Neutrophil (primary cell): ENCODE data around the gene RSRC1.

ENCODE experiments used
- H3K27ac ChIP-seq: fragments of 200-600 bp; sonication (generic); 2 replicates; pipeline ENCODE4 v1.5.1; 2016; ENCODE audit warnings: mild to moderate bottlenecking, moderate library complexity
- H3K27me3 ChIP-seq: fragments of 200-600 bp; sonication (generic); 2 replicates; pipeline ENCODE4 v1.6.0; 2016; ENCODE audit warnings: mild to moderate bottlenecking
- H3K36me3 ChIP-seq: fragments of 200-600 bp; sonication (generic); 2 replicates; pipeline ENCODE4 v1.5.1; 2017
- H3K4me1 ChIP-seq, 2 experiments: fragments of 200-600 bp in 1 of 2; sonication (generic) in 1 of 2; 1 replicate in 1 of 2; 2 replicates in 1 of 2; pipeline versions ENCODE4 v1.5.1 to v1.6.1; 2013 to 2016; ENCODE audit warnings: low read depth in 1 of 2, low read length in 1 of 2, mild to moderate bottlenecking in 1 of 2, moderate library complexity in 1 of 2; ENCODE audit not compliant: control insufficient read depth in 1 of 2, insufficient read depth in 1 of 2
- H3K4me3 ChIP-seq, 2 experiments: fragments of 200-600 bp in 1 of 2; sonication (generic) in 1 of 2; 1 replicate in 1 of 2; 2 replicates in 1 of 2; pipeline ENCODE4 v1.5.1; 2013 to 2016; ENCODE audit warnings: low read depth in 1 of 2, low read length in 1 of 2, mild to moderate bottlenecking in 1 of 2, moderate library complexity in 1 of 2
- H3K9me3 ChIP-seq: fragments of 200-600 bp; sonication (generic); 2 replicates; pipeline ENCODE4 v1.5.1; 2016
- CTCF ChIP-seq: fragments of 200-600 bp; sonication (generic); IDR thresholded peaks from 2 replicates; pipeline ENCODE4 v1.5.1; 2016; ENCODE audit warnings: antibody characterized with exemption

The RSRC1 gene

GRCh38 chr3:158247288-158247687 is 137.4 kb downstream of the RSRC1 start:
- Histone ChIP-seq H3K27ac (no peak overlapping the region), H3K27me3 (no peaks in the 10 kb centered on the region), H3K36me3 (no peaks in the 10 kb centered on the region), H3K4me1 (no peaks in the 10 kb centered on the region), H3K9me3 (no peaks in the 10 kb centered on the region), H3K4me3 (no peak overlapping the region)
- TF ChIP-seq CTCF = no peak

GRCh38 chr3:158248261-158248660 is 138.4 kb downstream of the RSRC1 start:
- Histone ChIP-seq H3K9me3 (no peaks in the 10 kb centered on the region), H3K36me3 (no peaks in the 10 kb centered on the region), H3K27me3 (no peaks in the 10 kb centered on the region), H3K4me3 (no peak overlapping the region), H3K4me1 (no peaks in the 10 kb centered on the region), H3K27ac (no peak overlapping the region)
- TF ChIP-seq CTCF = no peak

- TF ChIP-seq CTCF = no peak
- H3K27me3 ChIP-seq = no peaks in the 10 kb centered on the region
- no peaks in the 10 kb centered on the region for H3K36me3 ChIP-seq
- H3K4me1 ChIP-seq = no peaks in the 10 kb centered on the region
- H3K27ac ChIP-seq = no peak overlapping the region
- H3K4me3 ChIP-seq = no peak overlapping the region
- H3K9me3 ChIP-seq = no peaks in the 10 kb centered on the region
Observed at GRCh38 chr3:158249183-158249582, 139.3 kb downstream of the RSRC1 start.

GRCh38 chr3:158258619-158259018 is 148.7 kb downstream of the RSRC1 start:
- TF ChIP-seq CTCF = no peak
- Histone ChIP-seq H3K27me3 (no peaks in the 10 kb centered on the region), H3K27ac (no peak overlapping the region), H3K4me3 (no peak overlapping the region), H3K36me3 (no peaks in the 10 kb centered on the region), H3K4me1 (peaks cover 4 to 5% of the 10 kb centered on the region in 2 experiments), H3K9me3 (no peaks in the 10 kb centered on the region)

GRCh38 chr3:158260392-158260791 is 150.5 kb downstream of the RSRC1 start:
- Histone ChIP-seq H3K36me3 (no peaks in the 10 kb centered on the region), H3K27me3 (no peaks in the 10 kb centered on the region), H3K4me3 (no peak overlapping the region), H3K27ac (no peak overlapping the region), H3K9me3 (no peaks in the 10 kb centered on the region), H3K4me1 (peaks cover 4 to 5% of the 10 kb centered on the region in 2 experiments)
- no peak for TF ChIP-seq CTCF
